Neural progenitor cell (in vitro differentiated cells): ENCODE measurements around the gene TMEM52.

Experiments
- CTCF ChIP-seq: fragments of 200-600 bp; sonication (generic); IDR thresholded peaks from 2 replicates; pipeline ENCODE4 v1.5.1; 2017; ENCODE audit warnings: antibody characterized with exemption, mild to moderate bottlenecking
- EZH2phosphoT487 ChIP-seq: fragments of 200-600 bp; sonication (generic); IDR thresholded peaks from 2 replicates; pipeline ENCODE4 v1.6.1; 2017; ENCODE audit warnings: antibody characterized with exemption

GRCh38 chr1:1937061-1937460 is 18.0 kb upstream of the TMEM52 start:
- TF ChIP-seq EZH2phosphoT487 (no peak), CTCF (no peak)
